ENCODE data around the gene RIMBP2.

- TF ChIP-seq CTCF (optimal IDR thresholded peaks at IDR 0.05 in 1 of 3, IDR thresholded peaks at IDR 0.05 in 1 of 3, conservative IDR thresholded peaks at IDR 0.05 in 1 of 3; ENCODE audit: extremely low read depth in 1 of 3, insufficient read depth in 2 of 3, low read length in 3 of 3): no peak
- no peak for TF ChIP-seq EZH2 (IDR thresholded peaks at IDR 0.05; ENCODE audit: low read length)
These were observed 344.8 kb downstream of the RIMBP2 start for GRCh38 chr12:130371296-130371695.
